Measurements from ENCODE around the gene SP1. TPM values are rescaled to one million over a fixed set of nuclear protein-coding genes. Genes with fewer than 3 reads are reported as not detected.
"Not testable (repeated sequence)": the region's sequence is repeated elsewhere in the genome, so short reads cannot be mapped to it uniquely, and the experiment has no call there.

The SP1 gene
- total RNA-seq, 1 experiment from 2014 or later = 81.0 TPM

- no peaks in the 10 kb centered on the region for H3K9me3 ChIP-seq (ENCODE audit: control insufficient read depth, insufficient read depth, low read depth, low read length)
- peaks cover 7% of the 10 kb centered on the region for H3K4me1 ChIP-seq (ENCODE audit: control insufficient read depth, insufficient read depth, low read length)
- POLR2A ChIA-PET = interaction anchor here (0.6 kb wide), 1 partner anchor 202 kb away, joined by 3 read pairs; no protein-coding TSS in a partner anchor
- H3K4me3 ChIP-seq (ENCODE audit: low read depth in 2 of 2, low read length in 2 of 2) = peak within 1 kb of the TSS; percentile 79 to 99
- in situ Hi-C loops (cut with HindIII; ENCODE audit: low pct_unique_long_range_greater_than_20kb, low sequenced_read_pairs) (no loop called here), intact Hi-C loops (cut with micrococcal nuclease; ENCODE audit: unreplicated experiment) (no loop called here)
- ATAC-seq = peak; percentile 97
- H3K27me3 ChIP-seq (ENCODE audit: control insufficient read depth, insufficient read depth, low read length) = no peaks in the 10 kb centered on the region
- no TSS peak for BruUV-seq (replicated peaks)
- peak within 1 kb of the TSS; percentile 100 for H3K27ac ChIP-seq (ENCODE audit: low read length)
- DNase-seq (ENCODE audit: low read depth, low spot score) = peak; percentile 99
- CTCF ChIA-PET = interaction anchor here (0.6 to 1.0 kb wide), 2 partner anchors 76 to 89 kb away, joined by 4 to 12 read pairs; no protein-coding TSS in a partner anchor
- TF ChIP-seq POLR2AphosphoS5 (IDR thresholded peaks at IDR 0.05; ENCODE audit: low read depth, low read length) = peak; percentile 99
- TF ChIP-seq REST (IDR thresholded peaks at IDR 0.05; ENCODE audit: insufficient read depth in 1 of 2, low read depth in 2 of 2, low read length in 1 of 2) = 0 out of 4 replicates have a peak, but pooled peaks of 1 of the 2 experiments have one; percentile 13
- TF ChIP-seq SIN3A (IDR thresholded peaks at IDR 0.05; ENCODE audit: borderline replicate concordance, insufficient read depth, low read depth, low read length) = 0 out of 2 replicates have a peak, but pooled peaks have one; percentile 8
- no peak for TF ChIP-seq TCF7L2 (IDR thresholded peaks at IDR 0.05; ENCODE audit: low read depth, low read length)
- TF ChIP-seq CTCF (IDR thresholded peaks at IDR 0.05) = no peak
- peaks cover 6% of the 10 kb centered on the region for H3K36me3 ChIP-seq (ENCODE audit: control insufficient read depth, insufficient read depth, low read length)
These were observed 61.3 kb downstream of the SP1 start, which contains the start of gene PRR13 for GRCh38 chr12:53441040-53441833. Gene PRR13, plus strand, starts transcription at chr12:53441734. Its CDS starts 981 bp downstream, at chr12:53442715.

GRCh38 chr12:53443955-53444354 is 64.0 kb downstream of the SP1 start:
- no peak for TF ChIP-seq CTCF (IDR thresholded peaks at IDR 0.05)
- TF ChIP-seq REST (IDR thresholded peaks at IDR 0.05; ENCODE audit: insufficient read depth in 1 of 2, low read depth in 2 of 2, low read length in 1 of 2) = no peak
- TF ChIP-seq SIN3A (IDR thresholded peaks at IDR 0.05; ENCODE audit: borderline replicate concordance, insufficient read depth, low read depth, low read length) = no peak
- no peak for TF ChIP-seq TCF7L2 (IDR thresholded peaks at IDR 0.05; ENCODE audit: low read depth, low read length)
- TF ChIP-seq POLR2AphosphoS5 (IDR thresholded peaks at IDR 0.05; ENCODE audit: low read depth, low read length) = no peak; the same call in 1 of the 2 replicates
- CTCF ChIA-PET = interaction anchor here (0.7 kb wide), 2 partner anchors 15 to 193 kb away, joined by 5 to 6 read pairs; no protein-coding TSS in a partner anchor
- intact Hi-C loops (cut with micrococcal nuclease; ENCODE audit: unreplicated experiment) = no loop called here

GRCh38 chr12:53444593-53445325 is 64.8 kb downstream of the SP1 start:
- ATAC-seq; H3K4me1 ChIP-seq (ENCODE audit: control insufficient read depth, insufficient read depth, low read length); H3K36me3 ChIP-seq (ENCODE audit: control insufficient read depth, insufficient read depth, low read length); BruUV-seq (replicated peaks); in situ Hi-C loops (cut with HindIII; ENCODE audit: low pct_unique_long_range_greater_than_20kb, low sequenced_read_pairs); intact Hi-C loops (cut with micrococcal nuclease; ENCODE audit: unreplicated experiment); DNase-seq (ENCODE audit: low read depth, low spot score); H3K9me3 ChIP-seq (ENCODE audit: control insufficient read depth, insufficient read depth, low read depth, low read length); H3K27ac ChIP-seq (ENCODE audit: low read length); H3K27me3 ChIP-seq (ENCODE audit: control insufficient read depth, insufficient read depth, low read length): not testable (repeated sequence)
- ChIA-PET CTCF (interaction anchor here (0.7 kb wide), 3 partner anchors 14 to 192 kb away, joined by 3 to 6 read pairs (median 5); no protein-coding TSS in a partner anchor), POLR2A (interaction anchor here (0.6 kb wide), 2 partner anchors 163 to 534 kb away, joined by 4 to 5 read pairs; no protein-coding TSS in a partner anchor)
- peak overlapping the region in 1 of 2 experiments; percentile 23; a peak in 1 of 4 replicates for H3K4me3 ChIP-seq (ENCODE audit: low read depth in 2 of 2, low read length in 2 of 2)

More at GRCh38 chr12:53443955-53444354, 64.0 kb downstream of the SP1 start:
- POLR2A ChIA-PET = no interaction called here
- ATAC-seq = no peak
- peaks cover 8% of the 10 kb centered on the region for H3K36me3 ChIP-seq (ENCODE audit: control insufficient read depth, insufficient read depth, low read length)
- H3K27me3 ChIP-seq (ENCODE audit: control insufficient read depth, insufficient read depth, low read length) = no peaks in the 10 kb centered on the region
- no TSS peak for BruUV-seq (replicated peaks)
- H3K9me3 ChIP-seq (ENCODE audit: control insufficient read depth, insufficient read depth, low read depth, low read length) = no peaks in the 10 kb centered on the region
- H3K27ac ChIP-seq (ENCODE audit: low read length) = no peak overlapping the region
- H3K4me3 ChIP-seq (ENCODE audit: low read depth in 2 of 2, low read length in 2 of 2) = peak overlapping the region in 1 of 2 experiments; percentile 79; a peak in 2 of 4 replicates
- DNase-seq (ENCODE audit: low read depth, low spot score) = no peak
- in situ Hi-C loops (cut with HindIII; ENCODE audit: low pct_unique_long_range_greater_than_20kb, low sequenced_read_pairs) = no loop called here
- H3K4me1 ChIP-seq (ENCODE audit: control insufficient read depth, insufficient read depth, low read length) = peaks cover 7% of the 10 kb centered on the region
